ENCODE measurements around the gene CA7.
A peak's percentile ranks its signal among the peaks of the same experiment; 100 is the strongest.

Gene CA7

GRCh38 chr16:66844342-66845079 is at the start of gene CA7:
Gene CA7 (plus strand): TSS chr16:66844414. CDS start chr16:66844488, 74 bp downstream.
- DNase-seq = no peak

GRCh38 chr16:66798161-66798560 is 46.1 kb upstream of the CA7 start:
- no peak for DNase-seq

GRCh38 chr16:66800856-66801255 is 43.4 kb upstream of the CA7 start:
- no peak for DNase-seq

- DNase-seq = no peak
Measured at GRCh38 chr16:66801320-66802105, 42.7 kb upstream of the CA7 start, which contains the start of gene TERB1. Gene TERB1 (minus strand): TSS chr16:66801584. CDS start chr16:66796798, 4,786 bp downstream.

- DNase-seq = no peak
Measured at GRCh38 chr16:66802159-66802558, 42.1 kb upstream of the CA7 start.

- DNase-seq = no peak
Measured at GRCh38 chr16:66809765-66810164, 34.4 kb upstream of the CA7 start.

- no peak for DNase-seq
Measured at GRCh38 chr16:66810391-66810790, 33.8 kb upstream of the CA7 start.

- DNase-seq = no peak
Measured at GRCh38 chr16:66811043-66811442, 33.2 kb upstream of the CA7 start.

GRCh38 chr16:66814734-66815133 is 29.5 kb upstream of the CA7 start:
- DNase-seq = no peak

- DNase-seq = no peak
Measured at GRCh38 chr16:66824006-66824405, 20.2 kb upstream of the CA7 start.

- DNase-seq = peak; percentile 29
Measured at GRCh38 chr16:66830422-66831404, 13.5 kb upstream of the CA7 start, which contains the start of gene NAE1. Gene NAE1 (minus strand): TSS chr16:66830976. CDS start chr16:66830899, 77 bp downstream.

- no peak for DNase-seq
Measured at GRCh38 chr16:66832190-66832589, 12.0 kb upstream of the CA7 start.

- no peak for DNase-seq
Measured at GRCh38 chr16:66832661-66833305, 11.4 kb upstream of the CA7 start.

- DNase-seq = no peak
Measured at GRCh38 chr16:66834746-66835145, 9.5 kb upstream of the CA7 start.

GRCh38 chr16:66840883-66841282 is 3.3 kb upstream of the CA7 start:
- DNase-seq = no peak

- DNase-seq = no peak
Measured at GRCh38 chr16:66841366-66841765, 2.8 kb upstream of the CA7 start.

GRCh38 chr16:66842765-66843164 is 1.4 kb upstream of the CA7 start:
- no peak for DNase-seq

GRCh38 chr16:66843191-66843590 is 1.0 kb upstream of the CA7 start:
- DNase-seq = no peak

- no peak for DNase-seq
Measured at GRCh38 chr16:66844009-66844341, 239 bp upstream of the CA7 start.

GRCh38 chr16:66845080-66845410 is 831 bp downstream of the CA7 start:
- no peak for DNase-seq

GRCh38 chr16:66845791-66846221 is 1.6 kb downstream of the CA7 start:
- peak; percentile 61 for DNase-seq

GRCh38 chr16:66846266-66846665 is 2.1 kb downstream of the CA7 start:
- no peak for DNase-seq

- DNase-seq = no peak
Measured at GRCh38 chr16:66846831-66847230, 2.6 kb downstream of the CA7 start.

Measured in NCI-H1436 treated with DMSO at 0.1 percent for 48 hours (cell line).